Transverse colon (tissue), 4 donors: ENCODE measurements around the gene RPRD1B. TPM values are rescaled to one million over a fixed set of nuclear protein-coding genes. Genes with fewer than 3 reads are reported as not detected.

ENCODE experiments used
- DNase-seq: peaks from one replicate; pipeline ENCODE4 v3.0.0-alpha.2; 2019
- H3K27ac ChIP-seq, 4 donors: fragments of 200-600 bp; sonication (generic); 2 replicates each; pipeline ENCODE4 v1.5.1; 2016 to 2018; ENCODE audit warnings: inconsistent platforms in 4 of 4
- H3K27me3 ChIP-seq: fragments of 200-600 bp; sonication (generic); 2 replicates; pipeline ENCODE4 v1.5.1; 2017; ENCODE audit warnings: inconsistent platforms
- H3K36me3 ChIP-seq, 4 donors: fragments of 200-600 bp; sonication (generic); 2 replicates each; pipeline ENCODE4 v1.5.1; 2017 to 2019; ENCODE audit warnings: inconsistent platforms in 4 of 4
- H3K4me1 ChIP-seq, 4 donors: fragments of 200-600 bp; sonication (generic); 2 replicates each; pipeline ENCODE4 v1.5.1; 2017 to 2020; ENCODE audit warnings: inconsistent platforms in 4 of 4
- H3K4me3 ChIP-seq, 4 donors: fragments of 200-600 bp; sonication (generic); 1 replicate in 1 of 4; 2 replicates in 3 of 4; pipeline versions ENCODE4 v1.5.1 to v1.6.1; 2017 to 2019; ENCODE audit warnings: inconsistent platforms in 4 of 4
- H3K9me3 ChIP-seq, 2 donors: fragments of 200-600 bp; sonication (generic); 2 replicates each; pipeline ENCODE4 v1.5.1; 2017 to 2019; ENCODE audit warnings: inconsistent platforms in 2 of 2
- EP300 ChIP-seq: sonication (generic); formaldehyde crosslinking; IDR thresholded peaks from one replicate; pipeline ENCODE4 v1.6.1; 2017; ENCODE audit warnings: antibody characterized with exemption, low read depth
- POLR2A ChIP-seq: fragments of 450-650 bp; IDR thresholded peaks from one replicate; pipeline ENCODE4 v1.6.1; 2016; ENCODE audit warnings: antibody characterized with exemption, mild to moderate bottlenecking, moderate library complexity
- POLR2AphosphoS5 ChIP-seq, 3 donors: sonication (generic); formaldehyde crosslinking; IDR thresholded peaks; one replicate each; pipeline ENCODE4 v1.6.1; 2016; ENCODE audit warnings: antibody characterized with exemption in 3 of 3
- WGBS, 2 donors: methylation state at CpG; one replicate each; pipeline ENCODE4 v1.1.5; 2018; ENCODE audit warnings: low coverage in 1 of 2; 5-methylcytosine and 5-hydroxymethylcytosine counted together
- in situ Hi-C, 4 donors: fragments of 200-750 bp; cut with MboI; loops; one replicate each; pipeline versions ENCODE4 v1.15.0 to v1.15.1; 2017; ENCODE audit warnings: low sequenced_read_pairs in 3 of 4, low pct_ligation_motif_present in 1 of 4, low pct_unique_long_range_greater_than_20kb in 1 of 4
- intact Hi-C: fragments of 100-400 bp; cut with DNase I; formaldehyde crosslinking; loops from one replicate; pipeline ENCODE4 v1.15.1; 2023; ENCODE audit warnings: low total_unique reads
- total RNA-seq, 4 donors: library from RNA; depleted of rRNA; stranded (reverse); fragments of >200 nt; gene quantifications; one replicate each; pipeline ENCODE4 v1.1.0, GENCODE V29; 2016
- TF ChIP-seq, protein P1 (sequence below), 5 experiments: fragments of 200-600 bp in 3 of 5; fragments of 450-650 bp in 2 of 5; sonication (generic) in 3 of 5; IDR thresholded peaks; 1 replicate in 2 of 5; 2 replicates in 3 of 5; pipeline ENCODE4 v1.5.1; 2016 to 2017; ENCODE audit warnings: antibody characterized with exemption in 5 of 5, inconsistent platforms in 3 of 5, mild to moderate bottlenecking in 2 of 5, moderate library complexity in 1 of 5

RPRD1B gene
- total RNA-seq, 4 donors from 2014 or later: 16.5 to 35.9 (median 21.0) TPM

DNA sequence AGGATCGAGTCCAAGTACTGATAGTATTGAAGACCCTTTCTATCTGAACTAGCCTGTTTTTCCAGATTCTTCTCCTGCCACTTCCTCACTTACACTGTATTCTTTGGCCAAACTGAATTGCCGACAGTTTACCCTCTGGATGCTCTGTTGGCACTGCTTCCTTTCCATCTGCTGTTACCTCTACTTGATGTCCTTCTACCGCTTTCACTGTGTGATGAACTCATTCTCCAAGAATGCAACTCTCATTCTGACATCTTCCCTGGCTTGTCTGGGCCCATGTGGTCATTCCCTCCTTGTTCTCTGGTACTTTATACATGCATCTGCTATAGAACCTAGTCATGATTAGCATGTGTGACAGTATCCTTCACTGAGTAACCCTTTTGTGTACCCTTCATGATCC is 16.3 kb downstream of the RPRD1B start:
- no peaks in the 10 kb centered on the region for H3K9me3 ChIP-seq
- H3K36me3 ChIP-seq: peaks cover 0 to 26% (median 6%) of the 10 kb centered on the region in 4 donors
- no peaks in the 10 kb centered on the region for H3K27me3 ChIP-seq
- TF ChIP-seq, protein P1, sequence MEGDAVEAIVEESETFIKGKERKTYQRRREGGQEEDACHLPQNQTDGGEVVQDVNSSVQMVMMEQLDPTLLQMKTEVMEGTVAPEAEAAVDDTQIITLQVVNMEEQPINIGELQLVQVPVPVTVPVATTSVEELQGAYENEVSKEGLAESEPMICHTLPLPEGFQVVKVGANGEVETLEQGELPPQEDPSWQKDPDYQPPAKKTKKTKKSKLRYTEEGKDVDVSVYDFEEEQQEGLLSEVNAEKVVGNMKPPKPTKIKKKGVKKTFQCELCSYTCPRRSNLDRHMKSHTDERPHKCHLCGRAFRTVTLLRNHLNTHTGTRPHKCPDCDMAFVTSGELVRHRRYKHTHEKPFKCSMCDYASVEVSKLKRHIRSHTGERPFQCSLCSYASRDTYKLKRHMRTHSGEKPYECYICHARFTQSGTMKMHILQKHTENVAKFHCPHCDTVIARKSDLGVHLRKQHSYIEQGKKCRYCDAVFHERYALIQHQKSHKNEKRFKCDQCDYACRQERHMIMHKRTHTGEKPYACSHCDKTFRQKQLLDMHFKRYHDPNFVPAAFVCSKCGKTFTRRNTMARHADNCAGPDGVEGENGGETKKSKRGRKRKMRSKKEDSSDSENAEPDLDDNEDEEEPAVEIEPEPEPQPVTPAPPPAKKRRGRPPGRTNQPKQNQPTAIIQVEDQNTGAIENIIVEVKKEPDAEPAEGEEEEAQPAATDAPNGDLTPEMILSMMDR (IDR thresholded peaks at IDR 0.05): no peak
- no peak for TF ChIP-seq POLR2A
- TF ChIP-seq POLR2AphosphoS5 (IDR thresholded peaks at IDR 0.05): no peak
- TF ChIP-seq EP300: no peak
- in situ Hi-C loops (loop anchor here in 3 of 4 donors (10.0 to 25.0 kb wide), 3 partner anchors 113 to 363 kb away; partner anchors contain the start of gene TGM2 (in 1 of the 3)), intact Hi-C loops (no loop called here)
- no peak overlapping the region for H3K4me3 ChIP-seq
- no peak overlapping the region for H3K27ac ChIP-seq
- no peaks in the 10 kb centered on the region for H3K4me1 ChIP-seq
- DNase-seq: no peak
- 69 to 80% methylated on average over 3 of the region's 3 CpGs for WGBS, 2 donors

- H3K36me3 ChIP-seq: peaks cover 0 to 26% (median 6%) of the 10 kb centered on the region in 4 donors
- TF ChIP-seq, protein P1 (IDR thresholded peaks at IDR 0.05): no peak
- TF ChIP-seq POLR2A (no peak), POLR2AphosphoS5 (IDR thresholded peaks at IDR 0.05) (no peak), EP300 (no peak)
- in situ Hi-C loops: loop anchor here in 3 of 4 donors (10.0 to 25.0 kb wide), 3 partner anchors 112 to 362 kb away; partner anchors contain the start of gene TGM2 (in 1 of the 3)
- H3K9me3 ChIP-seq: no peaks in the 10 kb centered on the region
- no peaks in the 10 kb centered on the region for H3K27me3 ChIP-seq
- no peak overlapping the region for H3K4me3 ChIP-seq
- intact Hi-C loops: no loop called here
- no peak overlapping the region for H3K27ac ChIP-seq
- no peaks in the 10 kb centered on the region for H3K4me1 ChIP-seq
- WGBS, 2 donors: 53 to 65% methylated on average over 1 of the region's 1 CpG
- DNase-seq: no peak
Observed at GRCh38 chr20:38050686-38051085, 17.1 kb downstream of the RPRD1B start.

DNA sequence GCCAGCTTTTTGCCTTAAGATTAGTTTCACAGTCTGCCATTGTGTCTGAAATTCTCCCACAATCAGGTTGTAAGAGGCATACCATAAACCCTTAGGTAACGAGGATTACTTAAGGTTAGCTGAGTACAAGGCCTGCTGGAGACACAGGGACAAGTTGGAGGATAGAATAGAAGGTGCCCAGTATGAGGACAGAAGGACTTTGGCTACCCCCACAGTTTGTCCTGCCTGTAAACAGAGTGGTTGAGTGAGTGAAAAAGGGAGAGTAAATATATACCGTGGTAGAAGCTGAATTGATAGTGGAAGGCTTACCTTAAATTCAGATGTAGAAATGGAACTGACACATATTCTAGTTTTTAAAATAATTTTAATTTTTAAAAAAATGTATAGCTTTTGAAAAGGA is 19.3 kb downstream of the RPRD1B start:
- peaks cover 0 to 26% (median 6%) of the 10 kb centered on the region in 4 donors for H3K36me3 ChIP-seq
- 80 to 90% methylated on average over 2 of the region's 2 CpGs for WGBS, 2 donors
- DNase-seq: no peak
- no peak overlapping the region for H3K4me3 ChIP-seq
- TF ChIP-seq EP300 (no peak), POLR2A (no peak), POLR2AphosphoS5 (IDR thresholded peaks at IDR 0.05) (no peak)
- TF ChIP-seq, protein P1 (IDR thresholded peaks at IDR 0.05): no peak
- H3K27me3 ChIP-seq: no peaks in the 10 kb centered on the region
- H3K4me1 ChIP-seq: peaks cover 0 to 5% (median 0%) of the 10 kb centered on the region in 4 donors
- in situ Hi-C loops: loop anchor here in 3 of 4 donors (10.0 to 25.0 kb wide), 3 partner anchors 109 to 359 kb away; partner anchors contain the start of gene TGM2 (in 1 of the 3)
- no peak overlapping the region for H3K27ac ChIP-seq
- intact Hi-C loops: no loop called here
- H3K9me3 ChIP-seq: no peaks in the 10 kb centered on the region

- in situ Hi-C loops: loop anchor here (5.0 to 25.0 kb wide), 5 partner anchors 108 to 358 kb away; partner anchors contain the start of gene TGM2 (in 1 of the 4)
- no peak for TF ChIP-seq POLR2A
- no peak for TF ChIP-seq POLR2AphosphoS5 (IDR thresholded peaks at IDR 0.05)
- no peak for TF ChIP-seq EP300
- TF ChIP-seq, protein P1 (IDR thresholded peaks at IDR 0.05): no peak
- Histone ChIP-seq H3K4me3 (no peak overlapping the region), H3K4me1 (peaks cover 0 to 5% (median 0%) of the 10 kb centered on the region in 4 donors), H3K36me3 (peaks cover 0 to 34% (median 14%) of the 10 kb centered on the region in 4 donors), H3K27ac (no peak overlapping the region), H3K9me3 (no peaks in the 10 kb centered on the region), H3K27me3 (no peaks in the 10 kb centered on the region)
- 83 to 87% methylated on average over 2 of the region's 2 CpGs for WGBS, 2 donors
- no peak for DNase-seq
- intact Hi-C loops: loop anchor here (5.0 kb wide), 1 partner anchor 113 kb away; the partner anchor contains the start of gene TGM2
Observed at GRCh38 chr20:38054647-38055046, 21.1 kb downstream of the RPRD1B start.
